GM21576 (cell line): ENCODE measurements around the gene CHST11.

Experiments used
- ATAC-seq: cut with Tn5 transposase; IDR thresholded peaks from one replicate; pipeline ENCODE4 v1.9.1; 2021; ENCODE audit warnings: mild to moderate bottlenecking, moderate library complexity; ENCODE audit not compliant: unreplicated experiment

The CHST11 gene

DNA sequence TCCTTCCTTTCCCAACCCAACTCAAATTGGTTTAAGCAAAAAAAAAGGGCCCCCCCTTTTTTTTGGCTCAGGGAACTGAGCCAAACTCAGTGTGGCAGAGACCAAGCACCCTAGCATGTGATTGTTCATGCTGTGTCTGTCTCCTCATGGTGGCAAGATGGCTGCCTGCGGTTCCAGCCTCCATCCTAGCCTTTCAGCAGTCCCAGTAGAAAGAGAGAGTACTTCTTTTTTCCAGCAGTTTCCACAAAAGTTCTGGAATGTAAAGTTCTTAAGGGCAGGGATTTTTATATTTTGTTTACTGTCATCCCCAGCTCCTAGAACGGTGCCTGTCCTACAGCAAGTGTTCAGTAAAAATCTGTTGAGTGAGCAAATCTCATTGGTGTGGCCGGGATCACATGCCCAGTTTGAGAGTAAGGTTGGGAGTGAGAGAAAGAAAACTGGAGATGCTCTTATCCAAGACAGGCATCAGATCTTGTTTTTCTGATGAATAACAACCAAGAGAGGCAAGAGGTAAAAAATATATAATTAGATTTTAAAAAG is 22.4 kb downstream of the CHST11 start:
- no peak for ATAC-seq

- no peak for ATAC-seq
Measured at GRCh38 chr12:104480012-104480411, 23.3 kb downstream of the CHST11 start.

GRCh38 chr12:104480826-104481440 is 24.2 kb downstream of the CHST11 start:
- ATAC-seq: no peak

- no peak for ATAC-seq
Measured at GRCh38 chr12:104482113-104482512, 25.4 kb downstream of the CHST11 start.

GRCh38 chr12:104482748-104483147 is 26.0 kb downstream of the CHST11 start:
- no peak for ATAC-seq

DNA sequence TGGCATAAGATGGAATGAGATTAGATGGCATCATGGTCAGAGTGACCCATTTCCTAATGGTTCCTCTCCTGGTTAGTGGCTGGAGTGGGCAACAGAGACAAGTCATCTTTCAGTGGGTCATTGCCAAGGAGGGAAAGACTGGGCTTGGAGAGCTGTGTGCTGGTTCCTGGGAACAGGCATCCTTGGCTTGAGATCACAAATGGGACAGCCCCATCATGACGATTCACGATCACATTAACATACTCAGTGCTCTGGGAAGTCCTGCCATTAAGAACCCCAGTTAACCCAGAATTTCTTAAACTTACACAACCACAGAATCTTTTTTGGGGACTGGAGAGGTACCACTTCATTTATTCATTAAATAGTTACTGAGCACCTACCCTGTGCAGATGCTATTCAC is 27.3 kb downstream of the CHST11 start:
- ATAC-seq: no peak

DNA sequence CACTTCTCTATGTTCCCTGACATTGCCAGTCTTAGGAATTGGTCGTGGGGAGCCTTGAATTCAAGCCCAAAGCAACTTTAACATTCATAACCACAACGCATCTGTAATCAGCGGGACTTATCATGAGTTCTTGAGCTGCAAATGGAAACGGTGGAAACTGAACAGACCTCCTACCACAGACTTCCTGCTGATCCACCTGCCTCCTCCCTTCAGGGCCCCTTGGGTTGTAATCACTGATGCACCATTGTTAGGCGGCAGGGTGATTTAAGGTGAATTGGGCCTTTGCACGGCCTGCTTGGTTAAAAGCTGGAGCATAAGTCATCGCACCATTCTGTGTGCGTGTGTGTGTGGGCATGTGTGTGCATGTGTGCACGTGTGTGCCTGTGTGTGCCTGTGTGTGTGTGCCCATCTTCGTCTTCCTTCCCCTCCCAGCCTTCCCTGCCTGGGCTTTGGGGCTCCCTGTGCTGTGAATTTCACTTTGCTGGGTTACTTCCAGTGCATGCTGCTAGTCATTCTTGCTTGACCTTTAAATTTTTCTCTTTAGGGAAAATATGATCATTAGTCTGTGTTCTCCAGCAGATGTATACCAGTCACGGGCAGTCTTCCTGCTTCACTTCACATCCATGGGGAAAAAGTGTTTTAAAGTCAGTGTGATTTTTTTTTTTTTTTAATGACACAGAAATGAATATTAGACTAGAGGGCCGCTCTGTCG is 29.1 kb downstream of the CHST11 start:
- no peak for ATAC-seq

DNA sequence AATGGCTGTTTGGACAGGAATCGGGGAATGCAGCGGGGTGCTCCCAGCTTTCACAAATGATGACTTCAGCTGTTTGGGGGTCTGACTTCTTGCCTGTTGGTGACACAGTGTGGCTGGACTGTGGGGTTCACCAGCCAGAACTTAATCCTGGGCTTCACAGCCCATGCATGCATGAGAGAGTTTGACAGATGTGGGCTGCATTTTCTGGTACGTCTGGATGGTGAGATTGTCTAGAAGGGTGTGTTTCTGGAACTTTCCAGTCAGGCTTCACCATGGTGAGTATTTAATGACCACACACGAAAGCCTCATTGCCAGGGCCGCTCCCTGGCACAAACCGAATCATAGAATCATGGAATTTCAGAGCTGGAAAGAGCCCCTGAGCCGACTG is 29.6 kb downstream of the CHST11 start:
- ATAC-seq: no peak

GRCh38 chr12:104486943-104487819 is 30.4 kb downstream of the CHST11 start:
- no peak for ATAC-seq

DNA sequence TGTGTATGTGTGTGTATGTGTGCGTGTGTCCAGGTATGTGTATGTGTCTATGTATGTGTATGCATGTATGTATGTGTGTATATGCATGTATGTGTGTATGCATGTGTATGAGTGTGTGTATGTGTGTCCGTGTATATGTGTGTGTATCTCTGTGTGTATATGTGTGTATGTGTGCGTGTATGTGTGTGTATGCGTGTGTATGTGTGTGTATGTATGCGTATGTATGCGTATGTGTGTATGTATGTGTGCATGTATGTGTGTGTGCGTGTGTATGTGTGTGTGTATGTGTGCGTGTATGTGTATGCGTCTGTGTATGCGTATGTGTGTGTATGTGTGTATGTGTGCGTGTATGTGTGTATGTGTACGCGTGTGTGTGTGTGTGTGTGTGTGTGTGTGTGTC is 31.6 kb downstream of the CHST11 start:
- ATAC-seq: no peak

- no peak for ATAC-seq
Measured at GRCh38 chr12:104490186-104490585, 33.4 kb downstream of the CHST11 start.

GRCh38 chr12:104490850-104491249 is 34.1 kb downstream of the CHST11 start:
- ATAC-seq: no peak

DNA sequence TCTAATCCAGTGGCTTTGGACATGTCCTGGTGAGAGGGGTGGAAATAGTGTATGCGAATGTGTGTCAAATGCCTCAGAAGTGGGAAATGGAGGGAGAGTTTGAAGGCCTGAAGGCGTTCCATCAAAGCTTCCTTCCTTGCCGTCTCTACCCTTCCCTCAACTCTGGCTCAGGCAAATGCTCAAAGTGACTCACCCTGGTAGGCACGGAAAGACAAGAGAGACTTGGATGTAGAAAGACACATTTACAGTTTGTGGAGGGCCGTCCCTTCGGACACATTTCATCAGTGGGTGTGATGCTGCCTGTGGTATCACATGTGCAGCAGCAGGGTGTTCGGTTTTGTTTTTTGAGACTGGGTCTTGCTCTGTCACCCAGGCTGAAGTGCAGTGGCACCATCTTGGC is 36.7 kb downstream of the CHST11 start:
- ATAC-seq: no peak

- ATAC-seq: peak; percentile 46
Measured at GRCh38 chr12:104494137-104494792, 37.5 kb downstream of the CHST11 start.

GRCh38 chr12:104494793-104495158 is 38.0 kb downstream of the CHST11 start:
- peak; percentile 35 for ATAC-seq

GRCh38 chr12:104495786-104496185 is 39.0 kb downstream of the CHST11 start:
- no peak for ATAC-seq

GRCh38 chr12:104496336-104496735 is 39.6 kb downstream of the CHST11 start:
- no peak for ATAC-seq

- no peak for ATAC-seq
Measured at GRCh38 chr12:104498211-104498801, 41.6 kb downstream of the CHST11 start.

- no peak for ATAC-seq
Measured at GRCh38 chr12:104499668-104500332, 43.1 kb downstream of the CHST11 start.

GRCh38 chr12:104501115-104501514 is 44.4 kb downstream of the CHST11 start:
- no peak for ATAC-seq
